Hepatic stellate cell (primary cell): Measurements from ENCODE around the gene KCNQ1.
A peak's percentile ranks its signal among the peaks of the same experiment; 100 is the strongest.

Source experiments
- DNase-seq: peaks from one replicate; pipeline ENCODE4 v3.0.0; 2011; ENCODE audit warnings: low spot score

The KCNQ1 gene

GRCh38 chr11:2766166-2766565 lies 321.4 kb downstream of the KCNQ1 start:
- no peak for DNase-seq

- DNase-seq: no peak
Observed at GRCh38 chr11:2767071-2767470, 322.3 kb downstream of the KCNQ1 start.

- no peak for DNase-seq
Observed at GRCh38 chr11:2767801-2768200, 323.0 kb downstream of the KCNQ1 start.

DNA sequence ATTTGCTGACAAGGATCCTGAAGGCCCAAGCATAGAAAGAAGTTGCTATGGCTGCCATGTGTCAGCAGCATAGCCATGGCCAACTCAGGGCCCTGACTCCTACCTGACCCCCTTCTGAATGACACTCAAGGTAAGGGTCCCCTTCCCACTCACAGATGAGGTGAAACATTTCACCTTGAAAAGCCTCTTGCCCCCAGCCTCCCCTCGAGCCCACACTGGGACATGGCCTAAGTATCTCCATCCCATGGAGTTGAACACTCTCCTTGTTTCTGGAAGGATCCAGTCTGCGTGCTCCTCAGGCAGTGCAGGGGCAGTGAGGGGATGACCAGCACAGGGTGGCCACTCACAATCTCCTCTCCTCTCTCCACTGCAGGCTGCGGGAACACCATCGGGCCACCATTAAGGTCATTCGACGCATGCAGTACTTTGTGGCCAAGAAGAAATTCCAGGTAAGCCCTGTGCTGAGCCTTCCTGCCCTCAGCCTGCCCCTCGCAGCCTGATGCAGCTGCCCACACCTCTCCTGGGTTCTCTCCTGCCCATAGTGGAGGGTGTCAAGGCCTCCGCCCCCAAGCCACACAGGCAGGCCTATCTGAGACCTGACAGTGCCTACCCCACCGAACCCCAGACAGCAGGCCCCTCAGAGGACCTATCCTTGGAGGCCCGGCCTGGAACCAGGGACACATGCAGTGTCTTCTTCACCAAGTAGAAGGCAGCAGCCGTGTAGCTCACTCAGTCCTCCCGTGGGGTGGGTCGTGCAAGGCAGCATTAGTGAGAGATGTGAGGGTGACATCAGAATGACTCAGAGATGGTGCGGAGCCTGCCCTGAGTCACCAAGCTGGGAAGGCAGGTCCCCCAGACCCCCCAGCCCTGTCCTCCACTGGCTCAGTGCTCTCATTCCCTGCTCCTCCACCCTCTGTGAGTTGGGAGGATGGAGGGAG lies 323.9 kb downstream of the KCNQ1 start:
- peak; percentile 84 for DNase-seq

GRCh38 chr11:2769409-2770095 lies 324.7 kb downstream of the KCNQ1 start:
- DNase-seq: no peak

- no peak for DNase-seq
Observed at GRCh38 chr11:2770096-2770751, 325.4 kb downstream of the KCNQ1 start.

GRCh38 chr11:2770761-2771301 lies 326.0 kb downstream of the KCNQ1 start:
- DNase-seq: no peak

DNA sequence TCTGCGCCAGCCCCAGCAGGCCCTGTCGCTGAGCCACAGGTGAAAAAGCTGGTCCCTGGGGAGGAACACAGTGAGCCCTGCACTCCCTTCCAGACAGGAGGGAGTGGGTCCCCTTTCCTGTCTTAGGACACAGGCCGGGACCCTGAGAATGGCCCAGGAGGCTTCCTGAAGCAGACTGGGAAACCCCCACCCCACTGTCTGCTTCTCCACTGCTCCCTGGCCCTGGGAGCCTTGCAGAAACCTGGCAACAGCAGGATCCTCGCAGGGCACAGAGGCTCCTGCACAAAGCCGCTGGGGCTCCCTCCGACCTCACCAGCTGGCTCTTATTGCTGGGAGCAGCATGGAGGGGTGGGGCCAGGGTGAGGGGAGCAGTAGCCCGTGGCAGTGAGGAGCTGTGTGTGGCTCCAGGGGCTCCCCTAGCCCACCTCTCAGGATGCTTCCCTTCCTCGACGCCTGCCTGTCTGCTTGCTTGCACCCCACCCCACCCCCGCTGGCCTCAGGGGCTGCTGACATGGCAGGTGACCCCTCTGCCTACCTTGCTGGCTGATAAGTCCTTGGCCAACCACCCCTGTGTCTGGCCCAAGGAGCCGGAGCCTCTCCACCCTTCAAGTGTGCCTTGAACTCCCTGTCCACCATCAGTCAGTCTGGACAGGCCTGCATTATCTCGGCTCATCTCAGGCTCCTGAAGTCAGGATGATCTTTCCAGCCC lies 327.1 kb downstream of the KCNQ1 start:
- no peak for DNase-seq

- peak; percentile 53 for DNase-seq
Observed at GRCh38 chr11:2772544-2773031, 327.8 kb downstream of the KCNQ1 start.

GRCh38 chr11:2774173-2775082 lies 329.6 kb downstream of the KCNQ1 start:
- no peak for DNase-seq

GRCh38 chr11:2775083-2775625 lies 330.3 kb downstream of the KCNQ1 start:
- no peak for DNase-seq

DNA sequence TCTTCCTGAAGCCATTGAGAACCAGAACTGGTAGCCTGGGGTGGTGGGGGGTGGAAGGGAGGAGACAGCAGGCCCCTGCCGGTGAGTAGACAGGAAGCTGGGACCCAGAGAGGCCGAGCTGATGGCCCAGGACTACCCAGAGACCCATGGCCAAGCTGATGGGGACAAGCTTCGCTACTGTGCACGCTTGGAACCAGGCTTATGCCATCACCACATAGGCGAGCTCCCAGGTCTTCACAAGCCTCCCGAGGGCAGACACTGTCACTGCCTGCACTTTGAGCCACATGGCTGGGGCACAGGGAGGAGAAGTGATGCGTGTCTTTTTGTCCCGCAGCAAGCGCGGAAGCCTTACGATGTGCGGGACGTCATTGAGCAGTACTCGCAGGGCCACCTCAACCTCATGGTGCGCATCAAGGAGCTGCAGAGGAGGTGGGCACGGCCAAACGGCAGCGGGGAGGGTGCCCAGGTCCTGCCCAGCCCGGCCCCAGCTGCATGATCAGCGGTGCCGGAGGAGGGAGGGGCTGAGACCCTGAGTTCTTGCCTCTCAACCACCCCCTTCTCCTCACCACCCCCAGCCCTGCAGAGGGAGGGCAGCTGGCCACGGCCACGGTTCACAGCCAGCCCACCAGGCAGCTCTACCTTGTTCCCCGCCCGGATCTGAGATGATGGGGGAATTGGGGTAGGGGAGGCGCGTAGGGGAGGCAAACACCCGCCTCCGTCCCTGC lies 331.0 kb downstream of the KCNQ1 start:
- no peak for DNase-seq

GRCh38 chr11:2776351-2777061 lies 331.7 kb downstream of the KCNQ1 start:
- no peak for DNase-seq

GRCh38 chr11:2777386-2777785 lies 332.6 kb downstream of the KCNQ1 start:
- DNase-seq: peak; percentile 81

DNA sequence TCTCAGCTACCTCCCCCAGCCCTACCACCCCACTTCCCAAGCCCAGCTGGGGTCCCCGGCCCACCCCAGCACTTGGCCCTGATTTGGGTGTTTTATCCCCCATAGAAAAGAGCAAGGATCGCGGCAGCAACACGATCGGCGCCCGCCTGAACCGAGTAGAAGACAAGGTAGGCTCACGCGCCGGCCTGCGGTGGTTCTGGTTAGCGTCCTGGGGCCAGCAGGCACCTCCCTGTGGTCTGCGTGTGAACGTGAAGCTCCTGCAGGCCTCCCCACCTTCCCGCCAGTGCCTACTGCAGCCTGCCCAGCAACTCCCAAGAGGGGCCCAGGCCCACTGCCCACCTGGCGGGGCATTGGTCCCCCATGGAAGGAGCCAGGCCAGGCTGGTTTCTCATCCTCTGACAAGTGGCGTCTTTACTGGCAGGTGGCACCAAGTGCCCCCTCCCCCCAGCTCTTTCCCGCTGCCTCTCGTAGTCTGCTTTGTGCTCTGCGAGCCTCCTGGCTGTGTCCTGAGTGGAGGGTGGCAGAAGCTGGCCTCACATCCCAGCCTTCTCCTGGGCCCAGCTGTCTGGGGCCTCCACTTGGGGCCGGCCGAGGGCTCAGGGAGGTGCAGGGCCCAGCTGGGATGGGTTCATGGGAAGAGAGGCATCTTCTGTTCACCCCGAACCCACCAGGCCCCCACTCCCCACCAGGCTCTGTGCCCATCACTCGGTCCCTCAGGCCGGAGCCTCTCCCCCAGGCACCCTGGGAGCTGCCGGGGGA lies 333.2 kb downstream of the KCNQ1 start:
- no peak for DNase-seq

- DNase-seq: peak; percentile 91
Observed at GRCh38 chr11:2778630-2779498, 334.1 kb downstream of the KCNQ1 start.

GRCh38 chr11:2779499-2779980 lies 334.7 kb downstream of the KCNQ1 start:
- DNase-seq: no peak
